Heart left ventricle (tissue), 13 donors: ENCODE data around the gene PCP4.

Source experiments
- POLR2A ChIP-seq, 2 donors: fragments of 450-650 bp; IDR thresholded peaks; one replicate each; pipeline ENCODE4 v1.6.1; 2017; ENCODE audit warnings: antibody characterized with exemption in 2 of 2, mild to moderate bottlenecking in 2 of 2, moderate library complexity in 2 of 2
- TF ChIP-seq, protein P1 (sequence below), 12 donors: fragments of 200-600 bp; sonication (generic) in 4 of 12; IDR thresholded peaks; one replicate each; pipeline versions ENCODE4 v1.5.0 to v1.8.0; 2018 to 2022; ENCODE audit warnings: antibody characterized with exemption in 12 of 12, mild to moderate bottlenecking in 5 of 12
- donor health status: ischemic (EF 13 %, LVEDD 7.1; RV severe dilation, severe dysfunction).
- donor health status: DM: no; HTN: yes; CAD: no.
- donor health status: DM: no; HTN: no; CAD: no.
- donor health status: ischemic (EF 25% LVEDD 6.9; RV normal size, moderate dysfunction).
- donor health status: ischemic (EF 25% LVEDD 5.7; RV mildly dilated, moderate dysfunction).
- donor health status: ischemic (EF 35%, LVEDD 5.7; RV mildly dilated, moderate dysfunction).
- donor health status: nonischemic (EF 11% LVEDD 7.7; RV severe dilation, severe dysfunction).
- donor health status: DM: yes; HTN: yes; CAD: no.
- donor health status: PGD.
- donor health status: ischemic (EF 29% LVEDD 5.4; RV normal size, mild dysfunction).
- donor health status: nonischemic (EF 23%, LVEDD 6.1; RV moderate dilation, normal function).

DNA sequence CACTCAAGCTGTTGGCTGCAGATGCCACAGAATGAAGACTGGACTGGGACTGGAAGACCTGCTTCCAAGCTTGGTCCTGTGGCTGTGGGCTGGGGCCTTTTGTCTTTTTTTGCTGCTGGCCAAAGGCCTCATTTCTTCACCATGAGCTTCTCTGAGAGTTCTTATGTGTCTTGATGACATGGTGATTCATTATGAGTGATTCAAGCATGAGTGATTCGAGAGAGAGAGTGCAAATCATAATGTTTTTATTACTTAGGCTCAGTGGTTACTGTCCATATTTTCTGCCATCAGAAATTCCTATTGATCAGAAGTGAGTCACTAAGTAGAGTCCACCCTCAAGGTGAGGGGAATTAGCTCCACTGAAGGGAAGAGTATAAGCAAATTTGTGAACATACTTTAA is 94.0 kb downstream of the PCP4 start:
- TF ChIP-seq, protein P1, sequence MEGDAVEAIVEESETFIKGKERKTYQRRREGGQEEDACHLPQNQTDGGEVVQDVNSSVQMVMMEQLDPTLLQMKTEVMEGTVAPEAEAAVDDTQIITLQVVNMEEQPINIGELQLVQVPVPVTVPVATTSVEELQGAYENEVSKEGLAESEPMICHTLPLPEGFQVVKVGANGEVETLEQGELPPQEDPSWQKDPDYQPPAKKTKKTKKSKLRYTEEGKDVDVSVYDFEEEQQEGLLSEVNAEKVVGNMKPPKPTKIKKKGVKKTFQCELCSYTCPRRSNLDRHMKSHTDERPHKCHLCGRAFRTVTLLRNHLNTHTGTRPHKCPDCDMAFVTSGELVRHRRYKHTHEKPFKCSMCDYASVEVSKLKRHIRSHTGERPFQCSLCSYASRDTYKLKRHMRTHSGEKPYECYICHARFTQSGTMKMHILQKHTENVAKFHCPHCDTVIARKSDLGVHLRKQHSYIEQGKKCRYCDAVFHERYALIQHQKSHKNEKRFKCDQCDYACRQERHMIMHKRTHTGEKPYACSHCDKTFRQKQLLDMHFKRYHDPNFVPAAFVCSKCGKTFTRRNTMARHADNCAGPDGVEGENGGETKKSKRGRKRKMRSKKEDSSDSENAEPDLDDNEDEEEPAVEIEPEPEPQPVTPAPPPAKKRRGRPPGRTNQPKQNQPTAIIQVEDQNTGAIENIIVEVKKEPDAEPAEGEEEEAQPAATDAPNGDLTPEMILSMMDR (IDR thresholded peaks at IDR 0.05) = no peak
- TF ChIP-seq POLR2A (IDR thresholded peaks at IDR 0.05) = no peak
